ENCODE measurements around the gene FKBP14. TPM values are rescaled to one million over a fixed set of nuclear protein-coding genes. Genes with fewer than 3 reads are reported as not detected.

The FKBP14 gene
- total RNA-seq, 2 donors from 2014 or later: 7.9 to 12.3 TPM

Other genes with a start within 250 kb of the FKBP14 start
- not detected for gene WIPF3, start 220.2 kb downstream of the FKBP14 start, total RNA-seq
- gene SCRN1, start 36.9 kb downstream of the FKBP14 start, total RNA-seq: 1 to 10 TPM; 1.3 to 2.1 TPM
- gene PLEKHA8, start 1.7 kb upstream of the FKBP14 start, total RNA-seq: 10 to 100 TPM; 10.2 to 20.1 TPM
- 1 to 10 TPM; 4.7 to 8.1 TPM for gene MTURN, start 108.3 kb upstream of the FKBP14 start, total RNA-seq